ENCODE results near the gene CLEC1B. TPM values are rescaled to one million over a fixed set of nuclear protein-coding genes. Genes with fewer than 3 reads are reported as not detected.
A peak's percentile ranks its signal among the peaks of the same experiment; 100 is the strongest.
"Not testable (repeated sequence)": the region's sequence is repeated elsewhere in the genome, so short reads cannot be mapped to it uniquely, and the experiment has no call there.

The CLEC1B gene
- total RNA-seq (2014; rRNA removed; shearing (Covaris generic)): not detected in 2 replicates

- DNase-seq (ENCODE audit: low read depth): no peak
These were observed at the start of gene CLEC1B for GRCh38 chr12:9999016-9999415. Gene CLEC1B, minus strand, starts transcription at chr12:9999121. Its CDS starts 21 bp downstream, at chr12:9999100.

- no peak for DNase-seq (ENCODE audit: low read depth)
These were observed 49.6 kb upstream of the CLEC1B start for GRCh38 chr12:10048526-10048925.

GRCh38 chr12:10042167-10042566, 43.2 kb upstream of the CLEC1B start:
- DNase-seq (ENCODE audit: low read depth): no peak

GRCh38 chr12:10033783-10034545, 35.0 kb upstream of the CLEC1B start:
- peak; percentile 53 for DNase-seq (ENCODE audit: low read depth)

GRCh38 chr12:10031771-10032175, 32.9 kb upstream of the CLEC1B start:
- peak; percentile 99 for DNase-seq (ENCODE audit: low read depth)

- peak; percentile 91 for DNase-seq (ENCODE audit: low read depth)
These were observed 32.4 kb upstream of the CLEC1B start for GRCh38 chr12:10031321-10031720.

GRCh38 chr12:10030446-10030845, 31.5 kb upstream of the CLEC1B start, which contains the start of gene CLEC9A:
Gene CLEC9A, plus strand, starts transcription at chr12:10030682. Its CDS starts 22,006 bp downstream, at chr12:10052688.
- DNase-seq (ENCODE audit: low read depth): no peak

GRCh38 chr12:10027721-10028120, 28.8 kb upstream of the CLEC1B start:
- DNase-seq (ENCODE audit: low read depth): peak; percentile 81

GRCh38 chr12:10027311-10027710, 28.4 kb upstream of the CLEC1B start:
- peak; percentile 69 for DNase-seq (ENCODE audit: low read depth)

- not testable (repeated sequence) for DNase-seq (ENCODE audit: low read depth)
These were observed 27.7 kb upstream of the CLEC1B start for GRCh38 chr12:10026666-10027065.

GRCh38 chr12:10025236-10025635, 26.3 kb upstream of the CLEC1B start:
- DNase-seq (ENCODE audit: low read depth): no peak

- no peak for DNase-seq (ENCODE audit: low read depth)
These were observed 22.4 kb upstream of the CLEC1B start for GRCh38 chr12:10021342-10021741.

GRCh38 chr12:10018386-10018785, 19.5 kb upstream of the CLEC1B start:
- peak; percentile 33 for DNase-seq (ENCODE audit: low read depth)

GRCh38 chr12:10016881-10017280, 18.0 kb upstream of the CLEC1B start:
- peak; percentile 76 for DNase-seq (ENCODE audit: low read depth)

- no peak for DNase-seq (ENCODE audit: low read depth)
These were observed 16.5 kb upstream of the CLEC1B start for GRCh38 chr12:10015450-10015849.

- DNase-seq (ENCODE audit: low read depth): no peak
These were observed 13.9 kb upstream of the CLEC1B start for GRCh38 chr12:10012630-10013330.

- no peak for DNase-seq (ENCODE audit: low read depth)
These were observed 2.4 kb upstream of the CLEC1B start for GRCh38 chr12:10001171-10001776.

GRCh38 chr12:9992296-9992695, 6.6 kb downstream of the CLEC1B start:
- no peak for DNase-seq (ENCODE audit: low read depth)

GRCh38 chr12:9991876-9992275, 7.0 kb downstream of the CLEC1B start:
- DNase-seq (ENCODE audit: low read depth): no peak

GRCh38 chr12:9980126-9980525, 18.8 kb downstream of the CLEC1B start:
- DNase-seq (ENCODE audit: low read depth): no peak

- no peak for DNase-seq (ENCODE audit: low read depth)
These were observed 21.0 kb downstream of the CLEC1B start for GRCh38 chr12:9977916-9978315.

- DNase-seq (ENCODE audit: low read depth): not testable (repeated sequence)
These were observed 22.3 kb downstream of the CLEC1B start for GRCh38 chr12:9976626-9977025.

GRCh38 chr12:9975614-9976013, 23.3 kb downstream of the CLEC1B start:
- no peak for DNase-seq (ENCODE audit: low read depth)
